HL-60 (cell line): ENCODE results near the gene CCND2.

Experiments
- DNase-seq, 2 experiments: peaks; one replicate each; pipeline ENCODE4 v3.0.0-alpha.2; 2010 to 2020; ENCODE audit warnings: low read depth in 1 of 2, low spot score in 1 of 2
- H3K27ac ChIP-seq: fragments of 250-450 bp; sonication (Bioruptor Pico); replicated peaks from 2 replicates; pipeline ENCODE4 v1.5.1; 2020; ENCODE audit warnings: mild to moderate bottlenecking, moderate library complexity
- H3K27me3 ChIP-seq: fragments of 250-450 bp; sonication (Bioruptor Pico); 2 replicates; pipeline ENCODE4 v1.5.1; 2021; ENCODE audit warnings: mild to moderate bottlenecking, moderate library complexity; ENCODE audit not compliant: insufficient read depth, poor library complexity, severe bottlenecking
- H3K4me3 ChIP-seq: replicated peaks from 2 replicates; pipeline ENCODE4 v1.5.1; 2011; ENCODE audit warnings: mild to moderate bottlenecking, control low read depth, low read length; ENCODE audit not compliant: insufficient read depth
- CTCF ChIP-seq: IDR thresholded peaks from one replicate; pipeline ENCODE4 v1.5.1; 2011; ENCODE audit warnings: low read length, control low read depth, inconsistent platforms; ENCODE audit not compliant: insufficient read depth
- GABPA ChIP-seq: IDR thresholded peaks from 2 replicates; pipeline ENCODE4 v1.6.1; 2012; ENCODE audit warnings: low read depth
- POLR2AphosphoS5 ChIP-seq: IDR thresholded peaks from 2 replicates; pipeline ENCODE4 v1.6.1; 2012; ENCODE audit warnings: low read depth
- SPI1 ChIP-seq: IDR thresholded peaks from 2 replicates; pipeline ENCODE4 v1.6.1; 2012; ENCODE audit warnings: low read depth, mild to moderate bottlenecking, borderline replicate concordance
- TF ChIP-seq, protein P1 (sequence below): IDR thresholded peaks from 2 replicates; pipeline ENCODE4 v1.6.1; 2012; ENCODE audit warnings: low read depth; ENCODE audit not compliant: insufficient replicate concordance

The CCND2 gene

DNA sequence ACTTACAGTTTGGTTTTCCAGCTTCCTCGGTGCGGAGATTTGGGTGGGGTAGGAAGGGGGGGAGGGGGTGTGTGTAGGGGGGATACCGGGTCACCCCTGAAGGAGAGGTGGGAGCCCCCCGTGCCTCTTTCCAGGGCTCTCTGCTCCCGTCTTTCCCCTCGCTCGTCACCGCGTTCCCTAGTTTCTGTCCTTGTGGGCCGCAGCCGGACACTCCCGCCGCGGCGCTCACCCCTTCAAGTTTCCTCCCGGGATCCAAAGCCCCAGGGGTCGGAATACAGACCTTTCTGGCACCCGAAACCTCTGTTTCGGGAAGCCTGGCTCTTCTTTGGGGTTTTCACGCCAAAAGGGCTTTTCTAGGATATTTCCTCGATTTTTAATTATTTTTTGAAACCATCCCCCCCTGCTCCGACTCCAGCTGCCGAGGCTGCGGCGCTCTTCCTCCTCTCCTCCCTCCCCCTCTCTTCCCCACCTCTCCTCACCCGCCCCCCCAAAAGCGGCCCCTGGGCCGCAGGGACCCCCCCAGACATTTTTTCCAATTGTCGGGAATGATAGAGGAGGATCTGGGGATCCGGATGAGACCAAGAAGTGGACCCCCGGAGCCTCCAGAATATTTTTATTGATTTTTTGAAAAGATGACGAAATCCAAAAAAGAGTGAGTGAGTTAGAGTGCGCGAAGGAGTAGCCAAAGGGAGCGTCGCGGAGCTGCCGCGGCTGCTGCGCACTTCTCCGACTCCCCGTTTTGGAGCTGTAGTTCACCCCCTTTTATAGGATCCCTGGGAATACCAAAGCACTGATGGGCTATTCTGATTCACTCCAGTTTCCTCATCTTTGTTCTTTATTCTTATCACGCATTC is 1.7 kb downstream of the CCND2 start:
- Histone ChIP-seq H3K27ac (peak overlapping the region; percentile 81), H3K4me3 (peak overlapping the region; percentile 77), H3K27me3 (no peaks in the 10 kb centered on the region)
- DNase-seq = no peak
- TF ChIP-seq GABPA (no peak), SPI1 (no peak), CTCF (no peak), POLR2AphosphoS5 (no peak)
- TF ChIP-seq, protein P1, sequence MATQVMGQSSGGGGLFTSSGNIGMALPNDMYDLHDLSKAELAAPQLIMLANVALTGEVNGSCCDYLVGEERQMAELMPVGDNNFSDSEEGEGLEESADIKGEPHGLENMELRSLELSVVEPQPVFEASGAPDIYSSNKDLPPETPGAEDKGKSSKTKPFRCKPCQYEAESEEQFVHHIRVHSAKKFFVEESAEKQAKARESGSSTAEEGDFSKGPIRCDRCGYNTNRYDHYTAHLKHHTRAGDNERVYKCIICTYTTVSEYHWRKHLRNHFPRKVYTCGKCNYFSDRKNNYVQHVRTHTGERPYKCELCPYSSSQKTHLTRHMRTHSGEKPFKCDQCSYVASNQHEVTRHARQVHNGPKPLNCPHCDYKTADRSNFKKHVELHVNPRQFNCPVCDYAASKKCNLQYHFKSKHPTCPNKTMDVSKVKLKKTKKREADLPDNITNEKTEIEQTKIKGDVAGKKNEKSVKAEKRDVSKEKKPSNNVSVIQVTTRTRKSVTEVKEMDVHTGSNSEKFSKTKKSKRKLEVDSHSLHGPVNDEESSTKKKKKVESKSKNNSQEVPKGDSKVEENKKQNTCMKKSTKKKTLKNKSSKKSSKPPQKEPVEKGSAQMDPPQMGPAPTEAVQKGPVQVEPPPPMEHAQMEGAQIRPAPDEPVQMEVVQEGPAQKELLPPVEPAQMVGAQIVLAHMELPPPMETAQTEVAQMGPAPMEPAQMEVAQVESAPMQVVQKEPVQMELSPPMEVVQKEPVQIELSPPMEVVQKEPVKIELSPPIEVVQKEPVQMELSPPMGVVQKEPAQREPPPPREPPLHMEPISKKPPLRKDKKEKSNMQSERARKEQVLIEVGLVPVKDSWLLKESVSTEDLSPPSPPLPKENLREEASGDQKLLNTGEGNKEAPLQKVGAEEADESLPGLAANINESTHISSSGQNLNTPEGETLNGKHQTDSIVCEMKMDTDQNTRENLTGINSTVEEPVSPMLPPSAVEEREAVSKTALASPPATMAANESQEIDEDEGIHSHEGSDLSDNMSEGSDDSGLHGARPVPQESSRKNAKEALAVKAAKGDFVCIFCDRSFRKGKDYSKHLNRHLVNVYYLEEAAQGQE = no peak

DNA sequence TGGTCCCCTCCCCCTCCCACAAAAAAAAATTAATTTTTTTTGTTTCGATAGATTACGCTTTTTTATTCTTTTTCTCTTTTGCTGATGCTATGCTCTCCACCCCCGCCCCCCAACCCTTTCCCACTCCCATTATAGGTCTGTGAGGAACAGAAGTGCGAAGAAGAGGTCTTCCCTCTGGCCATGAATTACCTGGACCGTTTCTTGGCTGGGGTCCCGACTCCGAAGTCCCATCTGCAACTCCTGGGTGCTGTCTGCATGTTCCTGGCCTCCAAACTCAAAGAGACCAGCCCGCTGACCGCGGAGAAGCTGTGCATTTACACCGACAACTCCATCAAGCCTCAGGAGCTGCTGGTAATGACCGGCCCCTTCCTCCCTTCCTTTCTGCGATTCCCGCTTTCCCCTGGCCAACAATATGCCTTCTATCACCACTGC is 2.3 kb downstream of the CCND2 start:
- no peak for TF ChIP-seq GABPA
- TF ChIP-seq, protein P1 = no peak
- no peak for TF ChIP-seq CTCF
- TF ChIP-seq POLR2AphosphoS5 = no peak
- no peak for TF ChIP-seq SPI1
- DNase-seq = no peak
- no peaks in the 10 kb centered on the region for H3K27me3 ChIP-seq
- H3K4me3 ChIP-seq = no peak overlapping the region; the same call in 1 of the 2 replicates
- H3K27ac ChIP-seq = no peak overlapping the region

GRCh38 chr12:4276524-4277204 is 3.1 kb downstream of the CCND2 start:
- Histone ChIP-seq H3K4me3 (no peak overlapping the region), H3K27ac (no peak overlapping the region), H3K27me3 (no peaks in the 10 kb centered on the region)
- peak; percentile 76 to 89 for DNase-seq
- TF ChIP-seq CTCF = peak; percentile 70
- TF ChIP-seq POLR2AphosphoS5 = no peak
- no peak; the same call in 1 of the 2 replicates for TF ChIP-seq SPI1
